Peyer's patch (tissue), 4 donors: ENCODE results near the gene ATOSA. TPM values are rescaled to one million over a fixed set of nuclear protein-coding genes. Genes with fewer than 3 reads are reported as not detected.

ENCODE experiments used
- DNase-seq, 3 donors: peaks; one replicate each; pipeline ENCODE4 v3.0.0-alpha.2; 2017 to 2019
- H3K27ac ChIP-seq, 4 donors: fragments of 200-600 bp; sonication (generic); one replicate each; pipeline ENCODE4 v1.5.1; 2016 to 2019
- H3K27me3 ChIP-seq, 2 donors: fragments of 200-600 bp; sonication (generic); one replicate each; pipeline ENCODE4 v1.5.1; 2019
- H3K36me3 ChIP-seq, 3 donors: fragments of 200-600 bp; sonication (generic); one replicate each; pipeline ENCODE4 v1.5.1; 2016 to 2019
- H3K4me1 ChIP-seq, 4 donors: fragments of 200-600 bp; sonication (generic); one replicate each; pipeline ENCODE4 v1.5.1; 2016 to 2019
- H3K4me3 ChIP-seq, 4 donors: fragments of 200-600 bp; sonication (generic); 1 replicate in 3 of 4; 2 replicates in 1 of 4; pipeline ENCODE4 v1.5.1; 2016 to 2019; ENCODE audit warnings: mild to moderate bottlenecking in 1 of 4
- H3K9me3 ChIP-seq, 4 donors: fragments of 200-600 bp; sonication (generic); one replicate each; pipeline ENCODE4 v1.5.1; 2016 to 2019; ENCODE audit warnings: mild to moderate bottlenecking in 1 of 4
- CTCF ChIP-seq, 6 experiments: fragments of 450-650 bp in 4 of 6; fragments of 200-600 bp in 2 of 6; sonication (generic) in 1 of 6; IDR thresholded peaks; one replicate each; pipeline ENCODE4 v1.5.1; 2017 to 2019; ENCODE audit warnings: antibody characterized with exemption in 6 of 6, mild to moderate bottlenecking in 3 of 6, moderate library complexity in 1 of 6
- POLR2A ChIP-seq, 2 donors: fragments of 450-650 bp; IDR thresholded peaks; one replicate each; pipeline ENCODE4 v1.5.1; 2017; ENCODE audit warnings: antibody characterized with exemption in 2 of 2, mild to moderate bottlenecking in 2 of 2, moderate library complexity in 2 of 2
- total RNA-seq, 4 donors: library from RNA; depleted of rRNA; stranded (reverse); fragments of >200 nt; gene quantifications; one replicate each; pipeline ENCODE4 v1.1.0, GENCODE V29; 2016

Gene ATOSA
- total RNA-seq, 4 donors from 2014 or later, result 55.5 to 128 (median 69.4) TPM

- Histone ChIP-seq H3K4me3 (no peak overlapping the region), H3K9me3 (no peaks in the 10 kb centered on the region), H3K27ac (peak overlapping the region; percentile 12 to 64 (median 50)), H3K4me1 (peaks cover 0 to 37% (median 6%) of the 10 kb centered on the region in 4 donors), H3K27me3 (no peaks in the 10 kb centered on the region), H3K36me3 (peaks cover 0 to 17% (median 0%) of the 10 kb centered on the region in 3 donors)
- no peak for TF ChIP-seq CTCF (IDR thresholded peaks at IDR 0.05)
- no peak for TF ChIP-seq POLR2A (IDR thresholded peaks at IDR 0.05)
- no peak for DNase-seq
Measured at GRCh38 chr15:52652984-52653383, 26.2 kb downstream of the ATOSA start.

GRCh38 chr15:52652286-52652685, 26.9 kb downstream of the ATOSA start:
- H3K4me3 ChIP-seq, result no peak overlapping the region
- H3K4me1 ChIP-seq, result peaks cover 0 to 31% (median 6%) of the 10 kb centered on the region in 4 donors
- peaks cover 0 to 22% (median 0%) of the 10 kb centered on the region in 3 donors for H3K36me3 ChIP-seq

GRCh38 chr15:52651868-52652267, 27.3 kb downstream of the ATOSA start:
- TF ChIP-seq CTCF (IDR thresholded peaks at IDR 0.05), result no peak
- no peak for TF ChIP-seq POLR2A (IDR thresholded peaks at IDR 0.05)
- peak in 2 of 3 donors; percentile 43 to 70 for DNase-seq
- Histone ChIP-seq H3K9me3 (no peaks in the 10 kb centered on the region), H3K27ac (peak overlapping the region; percentile 4 to 64 (median 36)), H3K4me3 (peak overlapping the region in 2 of 4 donors; percentile 9 to 20), H3K4me1 (peaks cover 0 to 31% (median 6%) of the 10 kb centered on the region in 4 donors), H3K27me3 (no peaks in the 10 kb centered on the region), H3K36me3 (peaks cover 0 to 25% (median 0%) of the 10 kb centered on the region in 3 donors)

More at GRCh38 chr15:52652286-52652685, 26.9 kb downstream of the ATOSA start:
- Histone ChIP-seq H3K9me3 (no peaks in the 10 kb centered on the region), H3K27ac (peak overlapping the region; percentile 4 to 64 (median 36)), H3K27me3 (no peaks in the 10 kb centered on the region)
- TF ChIP-seq CTCF (IDR thresholded peaks at IDR 0.05) (no peak), POLR2A (IDR thresholded peaks at IDR 0.05) (no peak)
- no peak for DNase-seq

- Histone ChIP-seq H3K27me3 (no peaks in the 10 kb centered on the region), H3K4me3 (no peak overlapping the region), H3K36me3 (peaks cover 0 to 22% (median 0%) of the 10 kb centered on the region in 3 donors), H3K27ac (peak overlapping the region in 1 of 4 donors; percentile 28), H3K9me3 (no peaks in the 10 kb centered on the region), H3K4me1 (peaks cover 0 to 31% (median 6%) of the 10 kb centered on the region in 4 donors)
- no peak for TF ChIP-seq POLR2A (IDR thresholded peaks at IDR 0.05)
- TF ChIP-seq CTCF (IDR thresholded peaks at IDR 0.05), result no peak
- DNase-seq, result no peak
Measured at GRCh38 chr15:52651114-52651513, 28.1 kb downstream of the ATOSA start.

- Histone ChIP-seq H3K9me3 (no peaks in the 10 kb centered on the region), H3K27ac (no peak overlapping the region), H3K4me1 (peaks cover 0 to 20% (median 6%) of the 10 kb centered on the region in 4 donors), H3K27me3 (no peaks in the 10 kb centered on the region), H3K36me3 (peaks cover 0 to 8% (median 0%) of the 10 kb centered on the region in 3 donors), H3K4me3 (no peak overlapping the region)
- no peak for DNase-seq
- TF ChIP-seq POLR2A (IDR thresholded peaks at IDR 0.05), result no peak
- no peak for TF ChIP-seq CTCF (IDR thresholded peaks at IDR 0.05)
Measured at GRCh38 chr15:52649686-52650085, 29.5 kb downstream of the ATOSA start.
